ENCODE measurements around the gene IPO4.

GRCh38 chr14:24139272-24139934, 49.2 kb downstream of the IPO4 start:
- TF ChIP-seq YY1 (IDR thresholded peaks at IDR 0.05; ENCODE audit: insufficient read depth, insufficient read length) (no peak), ZNF274 (IDR thresholded peaks at IDR 0.05; ENCODE audit: low read depth, low read length) (no peak)
